Right lobe of liver (tissue), 6 donors: ENCODE measurements around the gene SLC11A1. TPM values are rescaled to one million over a fixed set of nuclear protein-coding genes. Genes with fewer than 3 reads are reported as not detected.

Experiments
- ATAC-seq, 4 donors: fragments of 200-7000 bp; cut with Tn5 transposase; one replicate each; pipeline ENCODE4 v1.9.1; 2020; ENCODE audit warnings: mild to moderate bottlenecking in 4 of 4, moderate library complexity in 4 of 4
- DNase-seq, 3 donors: peaks; one replicate each; pipeline ENCODE4 v3.0.0-alpha.2; 2020
- H3K27ac ChIP-seq, 3 donors: fragments of 200-600 bp; one replicate each; pipeline ENCODE4 v1.8.0; 2022
- H3K27me3 ChIP-seq, 2 donors: fragments of 200-600 bp; one replicate each; pipeline ENCODE4 v1.8.0; 2022
- H3K36me3 ChIP-seq, 4 donors: fragments of 200-600 bp; sonication (generic) in 1 of 4; one replicate each; pipeline versions ENCODE4 v1.5.1 to v1.8.0; 2017 to 2022; ENCODE audit warnings: control low read depth in 1 of 4
- H3K4me1 ChIP-seq, 4 donors: fragments of 200-600 bp; sonication (generic) in 1 of 4; one replicate each; pipeline versions ENCODE4 v1.5.1 to v1.8.0; 2017 to 2022; ENCODE audit warnings: control low read depth in 1 of 4
- H3K4me3 ChIP-seq, 3 donors: fragments of 200-600 bp; one replicate each; pipeline ENCODE4 v1.8.0; 2022
- H3K9me3 ChIP-seq, 4 donors: fragments of 200-600 bp; sonication (generic) in 1 of 4; one replicate each; pipeline versions ENCODE4 v1.5.1 to v1.8.0; 2017 to 2022; ENCODE audit warnings: control low read depth in 1 of 4
- POLR2A ChIP-seq: fragments of 450-650 bp; IDR thresholded peaks from one replicate; pipeline ENCODE4 v1.6.1; 2017; ENCODE audit warnings: antibody characterized with exemption, mild to moderate bottlenecking
- WGBS: methylation state at CpG from one replicate; pipeline ENCODE4 v1.1.6; 2018; ENCODE audit warnings: low coverage, low lambda C conversion rate; ENCODE audit not compliant: insufficient coverage; ENCODE audit errors: missing lambda C conversion rate; 5-methylcytosine and 5-hydroxymethylcytosine counted together
- intact Hi-C, 2 donors: fragments of 100-400 bp; cut with DNase I; formaldehyde crosslinking; loops; one replicate each; pipeline versions ENCODE4 v1.11.2 to v1.14.1; 2022
- microRNA counts: library from miRNA; unstranded; fragments of <30 nt; microRNA quantifications from one replicate; lab custom pipeline; 2016
- microRNA-seq, 2 donors: library from miRNA; unstranded; fragments of <30 nt; microRNA quantifications; one replicate each; pipeline ENCODE4, GENCODE V29; 2019 to 2020
- small RNA-seq, 2 experiments: library from RNA; depleted of rRNA; stranded (forward); fragments of <200 nt; gene quantifications; one replicate each; pipeline ENCODE3, GENCODE V24; 2016
- total RNA-seq, 6 experiments: library from RNA; depleted of rRNA in 2 of 6; stranded (reverse); fragments of >200 nt in 2 of 6; fragmentation: NEBNext Ultra II Directional in 3 of 6; extraction: Animal tissue kit (Norgen Biotek cat#: 25700) in 3 of 6; gene quantifications; one replicate each; pipeline versions ENCODE4 v1.1.0 to v1.2.4, GENCODE V29; 2016 to 2023
- TF ChIP-seq, protein P1 (sequence below), 4 donors: fragments of 200-600 bp in 3 of 4; fragments of 450-650 bp in 1 of 4; IDR thresholded peaks; one replicate each; pipeline versions ENCODE4 v1.5.1 to v1.8.0; 2016 to 2022; ENCODE audit warnings: antibody characterized with exemption in 4 of 4, mild to moderate bottlenecking in 2 of 4
- donor health status: DM: no; HTN: yes; CAD: no.
- donor health status: DM: no; HTN: no; CAD: no.
- donor health status: DM: no; HTN: no; CAD: no.
- donor health status: DM: no; HTN: yes; CAD: no.
- donor health status: DM: no; HTN: yes; CAD: no.

The SLC11A1 gene
- total RNA-seq, 6 experiments from 2014 or later, result 4.2 to 13.2 (median 11.0) TPM

GRCh38 chr2:218437969-218438368 is 55.9 kb downstream of the SLC11A1 start:
- WGBS, result no CpG with 5 or more reads among the region's 1 CpG
- TF ChIP-seq, protein P1, sequence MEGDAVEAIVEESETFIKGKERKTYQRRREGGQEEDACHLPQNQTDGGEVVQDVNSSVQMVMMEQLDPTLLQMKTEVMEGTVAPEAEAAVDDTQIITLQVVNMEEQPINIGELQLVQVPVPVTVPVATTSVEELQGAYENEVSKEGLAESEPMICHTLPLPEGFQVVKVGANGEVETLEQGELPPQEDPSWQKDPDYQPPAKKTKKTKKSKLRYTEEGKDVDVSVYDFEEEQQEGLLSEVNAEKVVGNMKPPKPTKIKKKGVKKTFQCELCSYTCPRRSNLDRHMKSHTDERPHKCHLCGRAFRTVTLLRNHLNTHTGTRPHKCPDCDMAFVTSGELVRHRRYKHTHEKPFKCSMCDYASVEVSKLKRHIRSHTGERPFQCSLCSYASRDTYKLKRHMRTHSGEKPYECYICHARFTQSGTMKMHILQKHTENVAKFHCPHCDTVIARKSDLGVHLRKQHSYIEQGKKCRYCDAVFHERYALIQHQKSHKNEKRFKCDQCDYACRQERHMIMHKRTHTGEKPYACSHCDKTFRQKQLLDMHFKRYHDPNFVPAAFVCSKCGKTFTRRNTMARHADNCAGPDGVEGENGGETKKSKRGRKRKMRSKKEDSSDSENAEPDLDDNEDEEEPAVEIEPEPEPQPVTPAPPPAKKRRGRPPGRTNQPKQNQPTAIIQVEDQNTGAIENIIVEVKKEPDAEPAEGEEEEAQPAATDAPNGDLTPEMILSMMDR (IDR thresholded peaks at IDR 0.05), result no peak
- TF ChIP-seq POLR2A, result no peak
- no peak for DNase-seq
- Histone ChIP-seq H3K4me3 (no peak overlapping the region), H3K36me3 (peaks cover 0 to 20% (median 0%) of the 10 kb centered on the region in 4 donors), H3K4me1 (peaks cover 0 to 5% (median 0%) of the 10 kb centered on the region in 4 donors), H3K27me3 (no peaks in the 10 kb centered on the region), H3K27ac (no peak overlapping the region), H3K9me3 (no peaks in the 10 kb centered on the region)
- intact Hi-C loops, result no loop called here
- ATAC-seq, result no peak

GRCh38 chr2:218438596-218438995 is 56.5 kb downstream of the SLC11A1 start:
- 63% methylated on average over 1 of the region's 4 CpGs for WGBS
- DNase-seq (peak in 1 of 3 donors; percentile 37), ATAC-seq (peak in 3 of 4 donors; percentile 30 to 46 (median 37))
- H3K27me3 ChIP-seq, result no peaks in the 10 kb centered on the region
- H3K36me3 ChIP-seq, result peaks cover 0 to 19% (median 0%) of the 10 kb centered on the region in 4 donors
- no peaks in the 10 kb centered on the region for H3K9me3 ChIP-seq
- peaks cover 0 to 5% (median under 1%) of the 10 kb centered on the region in 4 donors for H3K4me1 ChIP-seq
- H3K4me3 ChIP-seq, result no peak overlapping the region
- no peak overlapping the region for H3K27ac ChIP-seq
- no peak for TF ChIP-seq POLR2A
- TF ChIP-seq, protein P1 (IDR thresholded peaks at IDR 0.05), result no peak
- intact Hi-C loops, result no loop called here

GRCh38 chr2:218444692-218445357 is 62.8 kb downstream of the SLC11A1 start:
- WGBS, result 64% methylated on average over 6 of the region's 7 CpGs
- intact Hi-C loops, result no loop called here
- H3K27me3 ChIP-seq, result no peaks in the 10 kb centered on the region
- peak; percentile 94 to 99 (median 96) for ATAC-seq
- peak; percentile 74 to 92 (median 84) for DNase-seq
- peak; percentile 30 for TF ChIP-seq POLR2A
- TF ChIP-seq, protein P1 (IDR thresholded peaks at IDR 0.05), result no peak
- peaks cover 0 to 27% (median 4%) of the 10 kb centered on the region in 4 donors for H3K36me3 ChIP-seq
- no peak overlapping the region for H3K4me3 ChIP-seq
- peak overlapping the region in 2 of 3 donors; percentile 59 to 67 for H3K27ac ChIP-seq
- H3K4me1 ChIP-seq, result peaks cover 0 to 36% (median 9%) of the 10 kb centered on the region in 4 donors
- H3K9me3 ChIP-seq, result no peaks in the 10 kb centered on the region

DNA sequence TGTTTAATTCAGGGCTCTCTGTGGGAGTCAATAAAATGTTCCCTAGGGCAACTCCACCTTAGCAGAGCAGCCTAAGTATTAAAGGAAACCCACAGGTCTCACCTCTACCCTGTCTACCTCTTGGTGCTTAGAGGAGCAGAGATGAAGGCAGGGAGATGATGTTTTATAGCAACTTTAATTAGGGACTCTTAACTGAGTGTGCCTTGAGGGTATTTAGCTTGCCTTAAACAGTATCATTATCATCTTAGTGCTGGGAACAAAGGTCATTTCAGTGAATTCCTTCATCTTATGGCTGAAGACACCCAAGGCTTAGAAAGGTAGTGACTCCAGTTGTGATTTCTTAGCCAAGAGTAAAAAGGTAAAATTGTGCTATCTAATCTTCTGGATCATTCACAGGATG is 63.5 kb downstream of the SLC11A1 start:
- DNase-seq (no peak), ATAC-seq (no peak)
- TF ChIP-seq, protein P1 (IDR thresholded peaks at IDR 0.05), result no peak
- TF ChIP-seq POLR2A, result no peak
- intact Hi-C loops, result no loop called here
- no peaks in the 10 kb centered on the region for H3K27me3 ChIP-seq
- peaks cover 0 to 23% (median 5%) of the 10 kb centered on the region in 4 donors for H3K36me3 ChIP-seq
- H3K4me1 ChIP-seq, result peaks cover 0 to 36% (median 9%) of the 10 kb centered on the region in 4 donors
- H3K9me3 ChIP-seq, result no peaks in the 10 kb centered on the region
- H3K27ac ChIP-seq, result peak overlapping the region in 2 of 3 donors; percentile 59 to 67
- H3K4me3 ChIP-seq, result no peak overlapping the region

MicroRNAs encoded within 50 kb of the gene (microRNA counts, 767-probe panel; counts per million panel counts)
- 10,749 counts per million, percentile 56 among the panel's probes with 10 or more counts for microRNA hsa-miR-26b-5p (lab: Ali Mortazavi, UCI)

Small RNA genes lying within 50 kb of the gene (microRNA-seq; reads per million reads assigned to microRNA genes)
- gene MIR26B, result 40,389 to 57,134 reads per million in 2 donors
- gene MIR6810, result 7.5 to 8.4 reads per million in 2 donors

Small RNA genes lying within 50 kb of the gene (small RNA-seq; reads per million reads assigned to genes)
- 374 to 632 reads per million in 2 experiments for gene MIR26B
- gene MIR6810, result 0 reads per million in 2 experiments

Other genes starting within 250 kb of the SLC11A1 start
- 1 to 10 TPM in 2 of 6 experiments, under 1 TPM in 4; 0.40 to 1.6 (median 0.74) TPM for gene CXCR1, start 215.3 kb upstream of the SLC11A1 start, total RNA-seq
- gene ARPC2, start 165.1 kb upstream of the SLC11A1 start, total RNA-seq, result 100 to 1,000 TPM in 1 of 6 experiments, 10 to 100 TPM in 5; 54.9 to 110 (median 78.1) TPM
- gene GPBAR1, start 121.3 kb upstream of the SLC11A1 start, total RNA-seq, result 1 to 10 TPM in 2 of 6 experiments, under 1 TPM in 4; 0.56 to 3.2 (median 0.94) TPM
- gene AAMP, start 112.1 kb upstream of the SLC11A1 start, total RNA-seq, result 10 to 100 TPM; 40.0 to 99.5 (median 45.2) TPM
- gene PNKD, start 111.8 kb upstream of the SLC11A1 start, total RNA-seq, result 100 to 1,000 TPM in 4 of 6 experiments, 10 to 100 TPM in 2; 78.5 to 137 (median 115) TPM
- 100 to 1,000 TPM; 101 to 160 (median 126) TPM for gene TMBIM1, start 89.8 kb upstream of the SLC11A1 start, total RNA-seq
- not detected for gene CATIP, start 25.4 kb upstream of the SLC11A1 start, total RNA-seq
- gene CTDSP1, start 17.6 kb downstream of the SLC11A1 start, total RNA-seq, result 10 to 100 TPM; 55.1 to 95.9 (median 75.6) TPM
- 100 to 1,000 TPM in 1 of 6 experiments, 10 to 100 TPM in 2, 1 to 10 TPM in 3; 2.1 to 118 (median 19.1) TPM for gene VIL1, start 36.9 kb downstream of the SLC11A1 start, total RNA-seq
- 1 to 10 TPM; 4.8 to 8.9 (median 6.7) TPM for gene USP37, start 186.1 kb downstream of the SLC11A1 start, total RNA-seq
- 10 to 100 TPM; 11.8 to 39.3 (median 19.2) TPM for gene CNOT9, start 186.6 kb downstream of the SLC11A1 start, total RNA-seq
- under 1 TPM; 0.31 to 0.95 (median 0.56) TPM for gene PLCD4, start 225.6 kb downstream of the SLC11A1 start, total RNA-seq